Heart right ventricle (tissue), 16 donors: Measurements from ENCODE around the gene TMEM139. TPM values are rescaled to one million over a fixed set of nuclear protein-coding genes. Genes with fewer than 3 reads are reported as not detected.
A peak's percentile ranks its signal among the peaks of the same experiment; 100 is the strongest.

Experiments used
- ATAC-seq, 8 donors: fragments of 200-7000 bp; cut with Tn5 transposase; one replicate each; pipeline ENCODE4 v1.9.1; 2020; ENCODE audit warnings: mild to moderate bottlenecking in 8 of 8, moderate library complexity in 8 of 8, moderate number of reproducible peaks in 1 of 8
- DNase-seq, 2 donors: peaks; one replicate each; pipeline ENCODE4 v3.0.0-alpha.2; 2020
- H3K27ac ChIP-seq, 10 donors: fragments of 200-600 bp; sonication (generic) in 2 of 10; one replicate each; pipeline versions ENCODE4 v1.5.0 to v1.8.0; 2020 to 2022; ENCODE audit warnings: mild to moderate bottlenecking in 3 of 10
- H3K27me3 ChIP-seq, 7 donors: fragments of 200-600 bp; one replicate each; pipeline ENCODE4 v1.8.0; 2021 to 2022; ENCODE audit warnings: mild to moderate bottlenecking in 2 of 7
- H3K36me3 ChIP-seq, 9 donors: fragments of 200-600 bp; sonication (generic) in 1 of 9; one replicate each; pipeline versions ENCODE4 v1.5.0 to v1.8.0; 2020 to 2022; ENCODE audit warnings: mild to moderate bottlenecking in 2 of 9
- H3K4me1 ChIP-seq, 9 donors: fragments of 200-600 bp; sonication (generic) in 1 of 9; one replicate each; pipeline versions ENCODE4 v1.5.0 to v1.8.0; 2020 to 2022; ENCODE audit warnings: mild to moderate bottlenecking in 4 of 9
- H3K4me3 ChIP-seq, 10 donors: fragments of 200-600 bp; sonication (generic) in 2 of 10; one replicate each; pipeline versions ENCODE4 v1.5.0 to v1.8.0; 2020 to 2022; ENCODE audit warnings: mild to moderate bottlenecking in 7 of 10, moderate library complexity in 2 of 10
- H3K9me3 ChIP-seq, 11 donors: fragments of 200-600 bp in 10 of 11; sonication (generic) in 2 of 11; one replicate each; pipeline versions ENCODE4 v1.5.0 to v1.8.0; 2013 to 2022; ENCODE audit warnings: mild to moderate bottlenecking in 2 of 11, control low read depth in 1 of 11, moderate library complexity in 1 of 11
- WGBS, 2 donors: extraction: QIAGEN DNeasy Blood & Tissue Kit; methylation state at CpG; one replicate each; pipeline ENCODE4 v1.1.7; 2013; ENCODE audit warnings: inconsistent platforms in 1 of 2; 5-methylcytosine and 5-hydroxymethylcytosine counted together
- intact Hi-C, 10 donors: fragments of 100-400 bp; cut with DNase I; formaldehyde crosslinking; loops; one replicate each; pipeline versions ENCODE4 v1.11.1 to v1.14.2; 2022
- polyA plus RNA-seq, 2 donors: library from polyadenylated mRNA; stranded (reverse); fragments of 200-250 nt; gene quantifications; one replicate each; pipeline ENCODE4 v1.2.3, GENCODE V29; 2013
- total RNA-seq, 10 donors: library from RNA; stranded (reverse); fragmentation: NEBNext Ultra II Directional in 3 of 10; extraction: Animal tissue kit (Norgen Biotek cat#: 25700) in 3 of 10; gene quantifications; one replicate each; pipeline versions ENCODE4 v1.2.1 to v1.2.4, GENCODE V29; 2021 to 2023
- TF ChIP-seq, protein P1 (sequence below), 9 donors: fragments of 200-600 bp; sonication (generic) in 2 of 9; IDR thresholded peaks; one replicate each; pipeline versions ENCODE4 v1.5.0 to v1.8.0; 2021 to 2022; ENCODE audit warnings: antibody characterized with exemption in 9 of 9, mild to moderate bottlenecking in 5 of 9, moderate library complexity in 1 of 9
- donor health status: Arrhythmogenic right ventricular cardiomyopathy.
- donor health status: ischemic (EF 13 %, LVEDD 7.1; RV severe dilation, severe dysfunction).
- donor health status: healthy with polysubstance abuse.
- donor health status: DM: no; HTN: yes; CAD: no.
- donor health status: DM: no; HTN: no; CAD: no.
- donor health status: ischemic (EF 25% LVEDD 6.9; RV normal size, moderate dysfunction).
- donor health status: ischemic (EF 25% LVEDD 5.7; RV mildly dilated, moderate dysfunction).
- donor health status: healthy.
- donor health status: DM: yes; HTN: yes; CAD: no.
- donor health status: Ischemic cardiomyopathy.
- donor health status: ischemic (EF 35%, LVEDD 5.7; RV mildly dilated, moderate dysfunction).
- donor health status: nonischemic (EF 11% LVEDD 7.7; RV severe dilation, severe dysfunction).
- donor health status: DM: yes; HTN: yes; CAD: no.
- donor health status: PGD.
- donor health status: ischemic (EF 29% LVEDD 5.4; RV normal size, mild dysfunction).
- donor health status: nonischemic (EF 23%, LVEDD 6.1; RV moderate dilation, normal function).

The TMEM139 gene
- total and polyA plus RNA-seq, 12 donors, result 2.6 to 18.0 (median 11.1) TPM

DNA sequence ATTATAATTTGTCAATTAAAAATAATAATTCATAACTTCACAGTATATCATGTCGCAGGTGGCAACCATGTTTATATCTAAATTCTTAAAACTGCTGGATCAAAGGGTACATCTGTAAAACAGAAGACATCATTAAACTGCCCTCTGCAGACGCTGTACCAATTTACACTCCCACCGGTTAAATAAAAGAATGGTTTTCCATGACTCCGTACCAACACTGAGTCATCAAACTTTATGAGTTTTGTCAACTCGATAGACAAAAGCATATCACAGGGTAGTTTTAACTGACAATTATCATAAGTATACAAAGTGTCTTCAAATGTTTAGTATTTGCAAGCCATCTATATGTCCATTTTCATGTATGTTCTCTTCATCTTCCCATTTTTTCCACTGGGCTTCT, 27.3 kb upstream of the TMEM139 start:
- H3K9me3 ChIP-seq, result peaks cover 0 to 6% (median 0%) of the 10 kb centered on the region in 11 donors
- TF ChIP-seq, protein P1, sequence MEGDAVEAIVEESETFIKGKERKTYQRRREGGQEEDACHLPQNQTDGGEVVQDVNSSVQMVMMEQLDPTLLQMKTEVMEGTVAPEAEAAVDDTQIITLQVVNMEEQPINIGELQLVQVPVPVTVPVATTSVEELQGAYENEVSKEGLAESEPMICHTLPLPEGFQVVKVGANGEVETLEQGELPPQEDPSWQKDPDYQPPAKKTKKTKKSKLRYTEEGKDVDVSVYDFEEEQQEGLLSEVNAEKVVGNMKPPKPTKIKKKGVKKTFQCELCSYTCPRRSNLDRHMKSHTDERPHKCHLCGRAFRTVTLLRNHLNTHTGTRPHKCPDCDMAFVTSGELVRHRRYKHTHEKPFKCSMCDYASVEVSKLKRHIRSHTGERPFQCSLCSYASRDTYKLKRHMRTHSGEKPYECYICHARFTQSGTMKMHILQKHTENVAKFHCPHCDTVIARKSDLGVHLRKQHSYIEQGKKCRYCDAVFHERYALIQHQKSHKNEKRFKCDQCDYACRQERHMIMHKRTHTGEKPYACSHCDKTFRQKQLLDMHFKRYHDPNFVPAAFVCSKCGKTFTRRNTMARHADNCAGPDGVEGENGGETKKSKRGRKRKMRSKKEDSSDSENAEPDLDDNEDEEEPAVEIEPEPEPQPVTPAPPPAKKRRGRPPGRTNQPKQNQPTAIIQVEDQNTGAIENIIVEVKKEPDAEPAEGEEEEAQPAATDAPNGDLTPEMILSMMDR (IDR thresholded peaks at IDR 0.05), result no peak
- ATAC-seq (no peak), DNase-seq (no peak)
- H3K36me3 ChIP-seq, result no peaks in the 10 kb centered on the region
- H3K4me3 ChIP-seq, result no peak overlapping the region
- no peak overlapping the region for H3K27ac ChIP-seq
- no peaks in the 10 kb centered on the region for H3K27me3 ChIP-seq
- intact Hi-C loops, result no loop called here
- 85 to 90% methylated on average over 5 of the region's 5 CpGs for WGBS, 2 donors
- peaks cover 0 to 8% (median under 1%) of the 10 kb centered on the region in 9 donors for H3K4me1 ChIP-seq

DNA sequence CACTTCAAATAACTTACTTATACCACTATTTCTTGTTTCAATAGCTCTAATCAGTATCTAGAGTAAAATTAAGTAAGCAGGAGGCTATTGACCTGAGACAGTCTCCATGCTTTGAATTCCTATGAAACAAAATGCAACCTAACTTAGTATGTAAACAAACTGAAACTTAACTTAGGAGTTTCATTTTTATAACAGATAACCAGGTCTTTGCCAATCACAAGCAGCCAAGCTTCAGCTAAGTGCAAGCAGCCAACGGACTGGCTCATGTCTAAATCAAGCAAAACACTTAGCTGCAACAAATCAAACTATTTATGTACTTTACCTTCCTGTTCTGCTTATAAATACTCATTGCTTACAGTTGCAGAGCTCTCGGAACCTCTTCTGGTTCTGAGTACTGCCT, 25.9 kb upstream of the TMEM139 start:
- peak in 5 of 8 donors; percentile 20 to 36 (median 27) for ATAC-seq
- intact Hi-C loops, result no loop called here
- peak in 1 of 2 donors; percentile 12 for DNase-seq
- WGBS, 2 donors, result 23 to 37% methylated on average over 2 of the region's 2 CpGs
- peaks cover 0 to 4% (median 0%) of the 10 kb centered on the region in 11 donors for H3K9me3 ChIP-seq
- H3K36me3 ChIP-seq, result no peaks in the 10 kb centered on the region
- H3K4me3 ChIP-seq, result no peak overlapping the region
- peaks cover 0 to 13% (median 7%) of the 10 kb centered on the region in 9 donors for H3K4me1 ChIP-seq
- no peaks in the 10 kb centered on the region for H3K27me3 ChIP-seq
- TF ChIP-seq, protein P1 (IDR thresholded peaks at IDR 0.05), result no peak
- H3K27ac ChIP-seq, result peak overlapping the region in 8 of 10 donors; percentile 17 to 71 (median 52)

DNA sequence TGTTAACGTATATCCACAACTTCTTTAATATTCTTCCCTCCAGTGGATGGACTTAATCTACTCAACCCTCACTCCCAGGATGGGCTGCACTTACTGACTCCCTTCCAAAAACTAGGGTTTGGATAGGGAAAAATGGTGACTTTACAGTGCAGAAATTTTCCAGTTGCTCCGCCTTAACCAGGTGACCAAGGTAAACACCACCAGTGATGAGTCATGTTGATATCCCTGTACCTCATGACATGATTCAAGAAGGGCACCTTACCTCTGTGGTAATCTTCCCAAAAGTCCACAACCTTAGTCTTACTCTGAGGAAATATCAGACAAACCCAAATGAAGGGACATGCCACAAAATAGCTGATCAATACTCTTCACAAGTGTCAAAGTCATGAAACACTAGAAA, 25.0 kb upstream of the TMEM139 start:
- ATAC-seq, result no peak
- H3K4me3 ChIP-seq, result no peak overlapping the region
- TF ChIP-seq, protein P1 (IDR thresholded peaks at IDR 0.05), result no peak
- peaks cover 0 to 4% (median 0%) of the 10 kb centered on the region in 9 donors for H3K36me3 ChIP-seq
- DNase-seq, result no peak
- peak overlapping the region in 2 of 10 donors; percentile 40 to 67 for H3K27ac ChIP-seq
- 77 to 87% methylated on average over 2 of the region's 2 CpGs for WGBS, 2 donors
- intact Hi-C loops, result loop anchor here in 6 of 10 donors (5.0 to 10.0 kb wide), 4 partner anchors 38 to 125 kb away; partner anchors contain the start of gene ZYX (in 2 of the 6)
- H3K4me1 ChIP-seq, result peaks cover 8 to 22% (median 15%) of the 10 kb centered on the region in 9 donors
- H3K27me3 ChIP-seq, result no peaks in the 10 kb centered on the region
- no peaks in the 10 kb centered on the region for H3K9me3 ChIP-seq

DNA sequence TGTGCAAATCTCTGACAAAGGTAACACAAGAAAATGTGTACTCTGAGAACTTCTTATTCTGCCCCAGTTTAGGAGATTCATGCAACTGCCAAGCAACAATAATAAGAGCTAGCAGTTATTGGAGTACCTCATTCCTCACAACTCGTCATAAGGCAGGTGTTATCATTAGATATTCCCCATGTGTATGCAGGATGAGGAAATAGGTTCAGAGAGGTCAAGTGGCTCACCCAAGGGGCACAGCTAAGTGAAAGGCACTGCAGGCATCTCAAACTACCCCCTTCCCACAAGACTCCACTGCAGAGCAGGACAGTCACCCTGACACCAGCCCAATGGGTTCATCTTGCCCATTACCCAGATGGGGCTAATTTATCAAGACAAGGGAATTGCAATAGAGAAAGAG, 22.9 kb upstream of the TMEM139 start:
- intact Hi-C loops, result loop anchor here in 6 of 10 donors (5.0 to 10.0 kb wide), 4 partner anchors 35 to 123 kb away; partner anchors contain the start of gene ZYX (in 2 of the 6)
- TF ChIP-seq, protein P1 (IDR thresholded peaks at IDR 0.05), result no peak
- peaks cover 10 to 36% (median 24%) of the 10 kb centered on the region in 9 donors for H3K4me1 ChIP-seq
- DNase-seq (no peak), ATAC-seq (no peak)
- H3K27me3 ChIP-seq, result no peaks in the 10 kb centered on the region
- H3K27ac ChIP-seq, result no peak overlapping the region
- H3K9me3 ChIP-seq, result no peaks in the 10 kb centered on the region
- H3K36me3 ChIP-seq, result peaks cover 0 to 25% (median 0%) of the 10 kb centered on the region in 9 donors
- no peak overlapping the region for H3K4me3 ChIP-seq
- 92 to 95% methylated on average over 1 of the region's 1 CpG for WGBS, 2 donors
